ENCODE results near the gene WDR76. TPM values are rescaled to one million over a fixed set of nuclear protein-coding genes. Genes with fewer than 3 reads are reported as not detected.
"Not testable (repeated sequence)": the region's sequence is repeated elsewhere in the genome, so short reads cannot be mapped to it uniquely, and the experiment has no call there.

WDR76 gene
- total and polyA plus RNA-seq, 2 experiments from 2014 or later = 1.8 to 7.6 TPM

DNA sequence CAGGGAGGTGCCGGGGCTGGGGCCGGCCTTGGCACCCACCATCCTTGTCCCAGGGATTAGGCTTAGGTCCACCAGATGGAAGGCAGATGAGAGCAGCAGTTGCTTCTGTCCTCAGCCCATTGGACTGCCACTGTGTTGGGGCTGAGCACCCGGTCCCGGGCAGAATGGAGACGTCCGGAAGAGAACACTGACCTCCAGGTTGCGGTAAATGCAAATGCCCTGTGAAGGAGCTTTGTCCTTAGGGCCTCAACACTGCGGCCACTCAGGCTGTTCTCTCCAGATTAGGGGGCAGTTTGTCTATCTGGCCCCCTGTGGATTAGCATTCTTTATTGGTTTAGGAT lies 26.9 kb upstream of the WDR76 start, which contains the start of gene SERINC4:
Gene SERINC4, minus strand, starts transcription at position 276 of the 341 bp plus-strand sequence. Its CDS starts 234 bp downstream, at position 42.
- H3K9me3 ChIP-seq (ENCODE audit: low read depth) = no peaks in the 10 kb centered on the region
- peak within 1 kb of the TSS; percentile 90 for H3K4me2 ChIP-seq
- peaks cover 31% of the 10 kb centered on the region for H3K4me1 ChIP-seq (ENCODE audit: insufficient read depth)
- peak within 1 kb of the TSS; percentile 94 for H3K27ac ChIP-seq
- H3K9me2 ChIP-seq (replicated peaks; ENCODE audit: insufficient read depth) = no peaks in the 10 kb centered on the region
- H3K4me3 ChIP-seq = peak within 1 kb of the TSS; percentile 70
- H3K36me3 ChIP-seq (replicated peaks; ENCODE audit: insufficient read depth, low read depth) = no peaks in the 10 kb centered on the region
- TF ChIP-seq EZH2 (IDR thresholded peaks at IDR 0.05; ENCODE audit: borderline replicate concordance) (no peak), EZH2phosphoT487 (IDR thresholded peaks at IDR 0.05; ENCODE audit: low read depth, severe bottlenecking, unreplicated experiment) (no peak)
- WGBS (ENCODE audit: low lambda C conversion rate, missing lambda C conversion rate) = 91% methylated on average over 8 of the region's 8 CpGs
- H3K79me2 ChIP-seq = peaks cover 26% of the 10 kb centered on the region
- H3K27me3 ChIP-seq = no peaks in the 10 kb centered on the region
- no peaks in the 10 kb centered on the region for H4K20me1 ChIP-seq (ENCODE audit: insufficient read depth, poor library complexity, severe bottlenecking)
- DNase-seq (ENCODE audit: low spot score) = no peak
- peak within 1 kb of the TSS; percentile 62 for H2AFZ ChIP-seq

DNA sequence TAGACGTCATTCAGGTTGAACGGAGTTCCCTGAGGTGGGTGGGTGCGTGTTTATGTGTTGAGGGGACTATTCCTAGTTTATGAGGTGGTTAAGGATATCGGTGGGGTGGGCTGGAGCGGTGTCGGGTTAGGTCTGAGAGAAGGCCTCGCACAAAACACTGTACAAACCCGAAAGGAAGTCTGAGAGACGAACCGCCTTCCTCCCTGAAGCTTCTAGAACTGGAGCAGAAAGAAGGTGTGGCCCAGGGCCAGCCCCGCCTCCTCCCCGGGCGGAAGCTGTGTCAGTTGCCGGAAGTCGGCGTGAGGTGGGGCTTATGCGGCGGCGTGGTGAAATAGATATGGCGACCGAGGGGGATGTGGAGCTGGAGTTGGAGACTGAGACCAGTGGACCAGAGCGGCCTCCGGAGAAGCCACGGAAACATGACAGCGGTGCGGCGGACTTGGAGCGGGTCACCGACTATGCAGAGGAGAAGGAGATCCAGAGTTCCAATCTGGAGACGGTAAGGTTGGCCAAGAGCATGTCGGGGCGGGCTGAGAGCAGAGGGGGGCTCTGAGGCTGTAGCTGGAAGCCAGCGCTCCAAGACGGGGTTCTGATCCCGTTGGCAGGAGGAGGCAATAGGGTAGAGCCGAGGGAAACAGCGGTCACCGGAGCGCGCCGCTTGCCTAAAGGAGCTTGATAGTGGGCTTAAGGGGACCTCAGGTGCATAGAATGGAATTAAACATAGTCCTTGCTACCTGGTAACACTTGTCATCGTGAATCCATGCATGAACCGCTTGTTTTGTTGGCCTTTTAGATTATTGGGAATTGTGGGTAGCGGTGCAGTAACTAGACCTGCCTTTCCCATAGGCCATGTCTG lies 26.3 kb upstream of the WDR76 start, which contains the start of gene HYPK:
Gene HYPK, plus strand, starts transcription at position 314 of the 856 bp plus-strand sequence. Its CDS starts 24 bp downstream, at position 338.
- peaks cover 20% of the 10 kb centered on the region for H3K79me2 ChIP-seq
- H3K36me3 ChIP-seq (replicated peaks; ENCODE audit: insufficient read depth, low read depth) = no peaks in the 10 kb centered on the region
- H2AFZ ChIP-seq = peak within 1 kb of the TSS; percentile 62
- H4K20me1 ChIP-seq (ENCODE audit: insufficient read depth, poor library complexity, severe bottlenecking) = no peaks in the 10 kb centered on the region
- H3K9me2 ChIP-seq (replicated peaks; ENCODE audit: insufficient read depth) = no peaks in the 10 kb centered on the region
- H3K4me2 ChIP-seq = peak within 1 kb of the TSS; percentile 90
- peak within 1 kb of the TSS; percentile 94 for H3K27ac ChIP-seq
- TF ChIP-seq EZH2 (IDR thresholded peaks at IDR 0.05; ENCODE audit: borderline replicate concordance) (no peak), EZH2phosphoT487 (IDR thresholded peaks at IDR 0.05; ENCODE audit: low read depth, severe bottlenecking, unreplicated experiment) (no peak)
- DNase-seq (ENCODE audit: low spot score) = peak; percentile 95
- no peaks in the 10 kb centered on the region for H3K27me3 ChIP-seq
- H3K9me3 ChIP-seq (ENCODE audit: low read depth) = no peaks in the 10 kb centered on the region
- WGBS (ENCODE audit: low lambda C conversion rate, missing lambda C conversion rate) = 9% methylated on average over 44 of the region's 44 CpGs
- H3K4me3 ChIP-seq = peak within 1 kb of the TSS; percentile 70
- peaks cover 28% of the 10 kb centered on the region for H3K4me1 ChIP-seq (ENCODE audit: insufficient read depth)

DNA sequence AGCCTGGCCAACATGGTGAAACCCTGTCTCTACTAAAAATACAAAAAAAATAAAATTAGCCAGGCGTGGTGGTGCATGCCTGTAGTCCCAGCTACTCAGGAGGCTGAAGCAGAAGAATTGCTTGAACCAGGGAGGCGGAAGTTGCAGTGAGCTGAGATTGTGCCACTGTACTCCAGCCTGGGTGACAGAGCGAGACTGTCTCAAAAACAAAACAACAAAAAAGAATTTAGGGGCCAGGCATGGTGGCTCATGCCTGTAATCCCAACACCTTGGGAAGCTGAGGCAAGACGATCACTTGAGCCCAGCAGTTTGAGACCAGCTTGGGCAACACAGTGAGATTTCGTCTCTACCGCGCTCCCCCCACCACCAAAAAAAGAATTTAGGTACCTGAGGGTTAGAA lies 24.1 kb upstream of the WDR76 start:
- H4K20me1 ChIP-seq (ENCODE audit: insufficient read depth, poor library complexity, severe bottlenecking); H3K4me3 ChIP-seq; DNase-seq (ENCODE audit: low spot score); H3K9me2 ChIP-seq (replicated peaks; ENCODE audit: insufficient read depth); H3K9me3 ChIP-seq (ENCODE audit: low read depth); H2AFZ ChIP-seq; H3K36me3 ChIP-seq (replicated peaks; ENCODE audit: insufficient read depth, low read depth); H3K27me3 ChIP-seq; H3K4me2 ChIP-seq; H3K27ac ChIP-seq: not testable (repeated sequence)
- WGBS (ENCODE audit: low lambda C conversion rate, missing lambda C conversion rate) = 96% methylated on average over 7 of the region's 7 CpGs
- H3K79me2 ChIP-seq = peaks cover 16% of the 10 kb centered on the region
- H3K4me1 ChIP-seq (ENCODE audit: insufficient read depth) = peaks cover 24% of the 10 kb centered on the region

DNA sequence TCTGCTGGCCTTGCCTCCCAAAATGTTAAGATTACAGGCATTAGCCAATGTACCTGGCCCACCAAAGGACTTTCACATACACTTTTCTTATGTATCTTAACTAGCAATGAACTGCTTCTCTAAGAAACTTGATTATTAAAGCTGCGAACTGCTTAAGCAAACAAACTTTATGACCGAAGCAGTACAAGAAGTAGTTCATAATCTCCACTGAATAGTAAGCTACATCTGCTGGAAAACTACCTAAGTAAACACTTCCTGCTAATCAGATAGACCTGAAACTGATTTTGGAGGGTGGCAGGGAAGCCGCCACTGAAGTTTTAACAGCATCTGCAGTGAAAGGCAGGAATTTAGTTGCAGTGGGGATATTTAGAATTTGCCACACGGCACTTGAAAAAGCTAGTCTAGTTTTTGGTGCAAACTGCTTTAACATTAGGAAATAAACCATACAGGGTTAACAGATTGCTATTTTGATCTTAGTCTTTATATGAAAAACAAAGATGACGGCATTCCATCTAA lies 18.3 kb upstream of the WDR76 start:
- TF ChIP-seq, protein P1, sequence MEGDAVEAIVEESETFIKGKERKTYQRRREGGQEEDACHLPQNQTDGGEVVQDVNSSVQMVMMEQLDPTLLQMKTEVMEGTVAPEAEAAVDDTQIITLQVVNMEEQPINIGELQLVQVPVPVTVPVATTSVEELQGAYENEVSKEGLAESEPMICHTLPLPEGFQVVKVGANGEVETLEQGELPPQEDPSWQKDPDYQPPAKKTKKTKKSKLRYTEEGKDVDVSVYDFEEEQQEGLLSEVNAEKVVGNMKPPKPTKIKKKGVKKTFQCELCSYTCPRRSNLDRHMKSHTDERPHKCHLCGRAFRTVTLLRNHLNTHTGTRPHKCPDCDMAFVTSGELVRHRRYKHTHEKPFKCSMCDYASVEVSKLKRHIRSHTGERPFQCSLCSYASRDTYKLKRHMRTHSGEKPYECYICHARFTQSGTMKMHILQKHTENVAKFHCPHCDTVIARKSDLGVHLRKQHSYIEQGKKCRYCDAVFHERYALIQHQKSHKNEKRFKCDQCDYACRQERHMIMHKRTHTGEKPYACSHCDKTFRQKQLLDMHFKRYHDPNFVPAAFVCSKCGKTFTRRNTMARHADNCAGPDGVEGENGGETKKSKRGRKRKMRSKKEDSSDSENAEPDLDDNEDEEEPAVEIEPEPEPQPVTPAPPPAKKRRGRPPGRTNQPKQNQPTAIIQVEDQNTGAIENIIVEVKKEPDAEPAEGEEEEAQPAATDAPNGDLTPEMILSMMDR (IDR thresholded peaks at IDR 0.05; ENCODE audit: poor library complexity) = no peak

More for the DNA sequence above, 18.3 kb upstream of the WDR76 start:
- Histone ChIP-seq H4K20me1 (ENCODE audit: insufficient read depth, poor library complexity, severe bottlenecking) (no peaks in the 10 kb centered on the region), H3K9me2 (replicated peaks; ENCODE audit: insufficient read depth) (no peaks in the 10 kb centered on the region), H3K4me2 (no peak overlapping the region), H3K4me1 (ENCODE audit: insufficient read depth) (no peaks in the 10 kb centered on the region), H3K27me3 (no peaks in the 10 kb centered on the region), H3K36me3 (replicated peaks; ENCODE audit: insufficient read depth, low read depth) (no peaks in the 10 kb centered on the region), H3K79me2 (no peaks in the 10 kb centered on the region), H2AFZ (no peak overlapping the region), H3K4me3 (no peak overlapping the region), H3K9me3 (ENCODE audit: low read depth) (no peaks in the 10 kb centered on the region), H3K27ac (no peak overlapping the region)
- 91% methylated on average over 5 of the region's 5 CpGs for WGBS (ENCODE audit: low lambda C conversion rate, missing lambda C conversion rate)
- no peak for DNase-seq (ENCODE audit: low spot score)

Data from hepatocyte (in vitro differentiated cells).